Testis (tissue), 2 donors: ENCODE results near the gene SLC6A7.

Experiments
- POLR2A ChIP-seq: fragments of 450-650 bp; IDR thresholded peaks from one replicate; pipeline ENCODE4 v1.6.1; 2017; ENCODE audit warnings: antibody characterized with exemption, mild to moderate bottlenecking, moderate library complexity
- TF ChIP-seq, protein P1 (sequence below), 3 experiments: fragments of 450-650 bp in 2 of 3; fragments of 200-600 bp in 1 of 3; sonication (generic) in 1 of 3; IDR thresholded peaks; one replicate each; pipeline ENCODE4 v1.5.1; 2016 to 2019; ENCODE audit warnings: antibody characterized with exemption in 3 of 3, mild to moderate bottlenecking in 2 of 3, moderate library complexity in 1 of 3

- TF ChIP-seq, protein P1, sequence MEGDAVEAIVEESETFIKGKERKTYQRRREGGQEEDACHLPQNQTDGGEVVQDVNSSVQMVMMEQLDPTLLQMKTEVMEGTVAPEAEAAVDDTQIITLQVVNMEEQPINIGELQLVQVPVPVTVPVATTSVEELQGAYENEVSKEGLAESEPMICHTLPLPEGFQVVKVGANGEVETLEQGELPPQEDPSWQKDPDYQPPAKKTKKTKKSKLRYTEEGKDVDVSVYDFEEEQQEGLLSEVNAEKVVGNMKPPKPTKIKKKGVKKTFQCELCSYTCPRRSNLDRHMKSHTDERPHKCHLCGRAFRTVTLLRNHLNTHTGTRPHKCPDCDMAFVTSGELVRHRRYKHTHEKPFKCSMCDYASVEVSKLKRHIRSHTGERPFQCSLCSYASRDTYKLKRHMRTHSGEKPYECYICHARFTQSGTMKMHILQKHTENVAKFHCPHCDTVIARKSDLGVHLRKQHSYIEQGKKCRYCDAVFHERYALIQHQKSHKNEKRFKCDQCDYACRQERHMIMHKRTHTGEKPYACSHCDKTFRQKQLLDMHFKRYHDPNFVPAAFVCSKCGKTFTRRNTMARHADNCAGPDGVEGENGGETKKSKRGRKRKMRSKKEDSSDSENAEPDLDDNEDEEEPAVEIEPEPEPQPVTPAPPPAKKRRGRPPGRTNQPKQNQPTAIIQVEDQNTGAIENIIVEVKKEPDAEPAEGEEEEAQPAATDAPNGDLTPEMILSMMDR (IDR thresholded peaks at IDR 0.05) = no peak
- no peak for TF ChIP-seq POLR2A
These were observed 26.3 kb upstream of the SLC6A7 start for GRCh38 chr5:150163547-150164059.
